Upper lobe of left lung (tissue), 4 donors: ENCODE results near the gene MGAT5B.

Experiments used
- CTCF ChIP-seq, 6 experiments: fragments of 450-650 bp in 4 of 6; fragments of 200-600 bp in 2 of 6; sonication (generic) in 2 of 6; IDR thresholded peaks; one replicate each; pipeline ENCODE4 v1.5.1; 2016 to 2019; ENCODE audit warnings: antibody characterized with exemption in 6 of 6
- POLR2A ChIP-seq, 4 donors: fragments of 450-650 bp; IDR thresholded peaks; one replicate each; pipeline ENCODE4 v1.5.1; 2016 to 2017; ENCODE audit warnings: antibody characterized with exemption in 4 of 4, mild to moderate bottlenecking in 2 of 4
- POLR2AphosphoS5 ChIP-seq, 2 donors: sonication (generic); formaldehyde crosslinking; IDR thresholded peaks; one replicate each; pipeline ENCODE4 v1.5.1; 2017; ENCODE audit warnings: antibody characterized with exemption in 2 of 2

GRCh38 chr17:76951375-76951905, 83.2 kb downstream of the MGAT5B start:
- no peak for TF ChIP-seq CTCF (IDR thresholded peaks at IDR 0.05)
- TF ChIP-seq POLR2A (IDR thresholded peaks at IDR 0.05) = no peak
- no peak for TF ChIP-seq POLR2AphosphoS5 (IDR thresholded peaks at IDR 0.05)
